Fibroblast of the aortic adventitia (primary cell): Measurements from ENCODE around the gene DMAC2. TPM values are rescaled to one million over a fixed set of nuclear protein-coding genes. Genes with fewer than 3 reads are reported as not detected.

Source experiments
- DNase-seq: peaks from one replicate; pipeline ENCODE4 v3.0.0-alpha.2; 2010; ENCODE audit warnings: low read depth
- H3K4me3 ChIP-seq: 2 replicates; pipeline ENCODE4 v1.5.1; 2011; ENCODE audit warnings: low read depth, mild to moderate bottlenecking, control low read depth, low read length, moderate library complexity
- total RNA-seq: library from RNA; depleted of rRNA; stranded (reverse); fragments of >200 nt; gene quantifications from 2 replicates; pipeline ENCODE4 v1.2.3, GENCODE V29; 2012; ENCODE audit warnings: low replicate concordance
- TF ChIP-seq, protein P1 (sequence below): IDR thresholded peaks from 2 replicates; pipeline ENCODE4 v1.5.1; 2011; ENCODE audit warnings: mild to moderate bottlenecking, low read length, control low read depth, inconsistent platforms; ENCODE audit not compliant: insufficient read depth

DMAC2 gene
- total RNA-seq, 1 donor, result 29.3 TPM

DNA sequence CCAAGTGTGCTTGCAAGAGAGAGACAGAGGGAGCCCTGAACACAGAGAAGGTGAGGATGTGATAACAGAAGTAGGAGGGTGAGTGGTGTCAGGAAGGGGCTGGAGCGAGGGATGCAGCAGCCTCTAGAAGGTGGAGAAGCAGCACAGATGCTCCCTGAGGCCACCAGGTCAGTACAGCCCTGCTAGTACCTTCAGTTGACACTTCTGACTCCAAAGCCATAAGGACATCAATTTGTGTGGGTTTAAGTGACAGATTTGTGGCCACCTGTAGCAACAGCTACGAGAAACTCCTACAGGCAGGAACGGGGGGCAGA lies 10.1 kb upstream of the DMAC2 start:
- no peak for DNase-seq
- no peak overlapping the region for H3K4me3 ChIP-seq
- TF ChIP-seq, protein P1, sequence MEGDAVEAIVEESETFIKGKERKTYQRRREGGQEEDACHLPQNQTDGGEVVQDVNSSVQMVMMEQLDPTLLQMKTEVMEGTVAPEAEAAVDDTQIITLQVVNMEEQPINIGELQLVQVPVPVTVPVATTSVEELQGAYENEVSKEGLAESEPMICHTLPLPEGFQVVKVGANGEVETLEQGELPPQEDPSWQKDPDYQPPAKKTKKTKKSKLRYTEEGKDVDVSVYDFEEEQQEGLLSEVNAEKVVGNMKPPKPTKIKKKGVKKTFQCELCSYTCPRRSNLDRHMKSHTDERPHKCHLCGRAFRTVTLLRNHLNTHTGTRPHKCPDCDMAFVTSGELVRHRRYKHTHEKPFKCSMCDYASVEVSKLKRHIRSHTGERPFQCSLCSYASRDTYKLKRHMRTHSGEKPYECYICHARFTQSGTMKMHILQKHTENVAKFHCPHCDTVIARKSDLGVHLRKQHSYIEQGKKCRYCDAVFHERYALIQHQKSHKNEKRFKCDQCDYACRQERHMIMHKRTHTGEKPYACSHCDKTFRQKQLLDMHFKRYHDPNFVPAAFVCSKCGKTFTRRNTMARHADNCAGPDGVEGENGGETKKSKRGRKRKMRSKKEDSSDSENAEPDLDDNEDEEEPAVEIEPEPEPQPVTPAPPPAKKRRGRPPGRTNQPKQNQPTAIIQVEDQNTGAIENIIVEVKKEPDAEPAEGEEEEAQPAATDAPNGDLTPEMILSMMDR, result no peak

- TF ChIP-seq, protein P1, result peak; percentile 98
- peak overlapping the region; percentile 44 for H3K4me3 ChIP-seq
- peak; percentile 72 for DNase-seq
Observed at GRCh38 chr19:41449079-41449864, 9.6 kb upstream of the DMAC2 start.

DNA sequence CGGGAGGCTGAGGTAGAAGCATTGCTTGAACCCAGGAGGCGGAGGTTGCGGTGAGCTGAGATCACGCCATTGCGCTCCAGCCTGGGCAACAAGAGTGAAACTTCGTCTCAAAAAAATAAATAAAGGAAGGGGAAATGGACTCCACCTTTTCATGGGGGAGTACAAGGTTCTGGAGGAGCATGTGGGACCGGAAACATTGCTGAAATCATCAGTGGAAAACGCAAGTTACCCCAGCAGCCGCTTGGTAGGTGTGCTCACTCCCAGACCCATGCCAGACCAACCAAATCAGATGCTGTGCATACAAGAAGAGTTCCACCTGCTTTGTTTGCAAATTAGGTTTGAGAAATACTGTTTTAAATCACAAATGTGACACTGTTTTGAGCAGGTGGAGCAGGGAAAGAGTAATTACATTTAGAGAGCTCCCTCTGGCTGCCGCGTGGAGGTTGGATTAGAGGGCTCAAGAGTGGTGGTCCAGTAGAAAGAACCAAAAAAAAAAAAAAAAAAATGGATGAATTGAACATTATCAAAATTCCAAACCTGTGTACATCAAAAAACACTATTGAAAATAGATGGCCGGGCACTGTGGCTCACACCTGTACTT lies 8.1 kb upstream of the DMAC2 start:
- no peak overlapping the region for H3K4me3 ChIP-seq
- no peak for DNase-seq
- TF ChIP-seq, protein P1, result no peak

GRCh38 chr19:41445575-41445974 lies 5.9 kb upstream of the DMAC2 start:
- TF ChIP-seq, protein P1, result no peak
- no peak overlapping the region for H3K4me3 ChIP-seq
- DNase-seq, result no peak

DNA sequence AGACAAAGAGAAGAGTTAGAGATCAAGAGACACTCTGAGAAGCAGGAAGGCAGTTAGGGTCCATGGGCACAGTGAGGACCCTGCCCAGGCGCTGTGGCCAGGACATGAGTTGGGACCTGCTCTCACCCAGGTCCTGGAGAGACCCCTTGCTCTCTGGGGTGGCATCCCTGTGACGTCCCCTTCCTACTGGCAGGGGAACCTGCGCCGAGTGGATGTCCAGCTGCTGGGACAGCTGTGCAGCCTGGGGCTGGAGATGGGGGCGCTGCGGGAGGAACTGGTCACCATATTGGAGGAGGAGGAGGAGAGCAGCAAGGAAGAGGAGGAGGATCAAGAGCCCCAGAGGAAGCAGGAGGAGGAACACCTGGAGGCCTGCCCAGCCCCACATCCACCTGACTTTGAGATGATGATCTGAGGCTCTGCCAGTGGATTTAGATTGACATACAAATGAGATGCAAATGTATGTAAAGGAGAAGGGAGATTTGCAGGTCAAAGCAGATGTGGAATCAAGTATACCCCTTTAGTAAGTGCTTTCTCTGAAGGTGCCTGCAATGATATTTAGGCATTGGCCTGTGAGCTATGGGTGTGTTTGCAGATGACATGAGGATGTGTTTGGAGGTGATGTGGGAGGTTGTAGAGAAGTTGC lies 4.2 kb upstream of the DMAC2 start:
- H3K4me3 ChIP-seq, result no peak overlapping the region
- TF ChIP-seq, protein P1, result no peak
- no peak for DNase-seq

- no peak within 1 kb of the TSS for H3K4me3 ChIP-seq
- DNase-seq, result no peak
- TF ChIP-seq, protein P1, result no peak
Observed at GRCh38 chr19:41442473-41443355, 3.0 kb upstream of the DMAC2 start, which contains the start of gene ERICH4. Gene ERICH4, plus strand, starts transcription at chr19:41443156. Its CDS starts 14 bp downstream, at chr19:41443170.
